Ramos (cell line): Measurements from ENCODE around the gene TBCD.
"Not testable (repeated sequence)": the region's sequence is repeated elsewhere in the genome, so short reads cannot be mapped to it uniquely, and the experiment has no call there.

Experiments
- in situ Hi-C: fragments of 300-500 bp; cut with MboI; formaldehyde crosslinking; loops from one replicate; pipeline ENCODE4 v1.14.3; 2022; ENCODE audit warnings: low sequenced_read_pairs; ENCODE audit not compliant: unreplicated experiment

Gene TBCD

GRCh38 chr17:82754297-82755208 is 2.7 kb downstream of the TBCD start:
- in situ Hi-C loops: loop anchor here (10.0 kb wide), 1 partner anchor 100 kb away; no protein-coding TSS in a partner anchor

GRCh38 chr17:82756166-82756565 is 4.3 kb downstream of the TBCD start:
- in situ Hi-C loops: loop anchor here (10.0 kb wide), 1 partner anchor 101 kb away; no protein-coding TSS in a partner anchor

GRCh38 chr17:82765371-82765770 is 13.5 kb downstream of the TBCD start:
- in situ Hi-C loops: no loop called here

- in situ Hi-C loops: no loop called here
Measured at GRCh38 chr17:82767041-82767754, 15.3 kb downstream of the TBCD start.

GRCh38 chr17:82769041-82769440 is 17.2 kb downstream of the TBCD start:
- in situ Hi-C loops: no loop called here

- in situ Hi-C loops: no loop called here
Measured at GRCh38 chr17:82772026-82772425, 20.2 kb downstream of the TBCD start.

GRCh38 chr17:82774456-82774855 is 22.6 kb downstream of the TBCD start:
- in situ Hi-C loops: not testable (repeated sequence)

GRCh38 chr17:82775001-82775823 is 23.3 kb downstream of the TBCD start:
- in situ Hi-C loops: no loop called here

- in situ Hi-C loops: no loop called here
Measured at GRCh38 chr17:82776454-82776853, 24.6 kb downstream of the TBCD start.

GRCh38 chr17:82777778-82778375 is 26.0 kb downstream of the TBCD start:
- in situ Hi-C loops: not testable (repeated sequence)

- in situ Hi-C loops: no loop called here
Measured at GRCh38 chr17:82779541-82779940, 27.7 kb downstream of the TBCD start.

- in situ Hi-C loops: loop anchor here (5.0 kb wide), 1 partner anchor 132 kb away; no protein-coding TSS in a partner anchor
Measured at GRCh38 chr17:82780195-82780594, 28.3 kb downstream of the TBCD start.

GRCh38 chr17:82780971-82781893 is 29.4 kb downstream of the TBCD start:
- in situ Hi-C loops: loop anchor here (5.0 kb wide), 1 partner anchor 131 kb away; no protein-coding TSS in a partner anchor

- in situ Hi-C loops: loop anchor here (5.0 kb wide), 1 partner anchor 130 kb away; no protein-coding TSS in a partner anchor
Measured at GRCh38 chr17:82781894-82782274, 30.0 kb downstream of the TBCD start.

GRCh38 chr17:82782657-82783207 is 30.9 kb downstream of the TBCD start:
- in situ Hi-C loops: loop anchor here (5.0 kb wide), 1 partner anchor 130 kb away; no protein-coding TSS in a partner anchor

GRCh38 chr17:82783498-82783897 is 31.6 kb downstream of the TBCD start:
- in situ Hi-C loops: loop anchor here (5.0 kb wide), 1 partner anchor 129 kb away; no protein-coding TSS in a partner anchor

GRCh38 chr17:82785581-82785980 is 33.7 kb downstream of the TBCD start:
- in situ Hi-C loops: not testable (repeated sequence)

GRCh38 chr17:82786427-82786826 is 34.6 kb downstream of the TBCD start:
- in situ Hi-C loops: no loop called here
